ENCODE data around the gene SKIDA1.

- TF ChIP-seq POLR2A (IDR thresholded peaks at IDR 0.05), result no peak
- no peak for TF ChIP-seq CTCF (IDR thresholded peaks at IDR 0.05)
These were observed at the start of gene SKIDA1 for GRCh38 chr10:21525367-21526187.
